H9 (cell line): ENCODE data around the gene OCSTAMP. TPM values are rescaled to one million over a fixed set of nuclear protein-coding genes. Genes with fewer than 3 reads are reported as not detected.

ENCODE experiments used
- DNase-seq: peaks from one replicate; pipeline ENCODE4 v3.0.0-alpha.2; 2017
- H2AFZ ChIP-seq: one replicate; pipeline ENCODE4 v1.6.1; 2013; ENCODE audit warnings: mild to moderate bottlenecking, low read length, control low read depth, moderate library complexity
- H2AK5ac ChIP-seq: 2 replicates; pipeline ENCODE4 v1.6.1; 2013; ENCODE audit warnings: low read length, control low read depth, mixed read lengths; ENCODE audit not compliant: insufficient read length
- H2BK120ac ChIP-seq: one replicate; pipeline ENCODE4 v1.6.1; 2013; ENCODE audit warnings: low read depth, mild to moderate bottlenecking, low read length, control low read depth, inconsistent platforms; ENCODE audit not compliant: poor library complexity, severe bottlenecking
- H2BK12ac ChIP-seq: 2 replicates; pipeline ENCODE4 v1.6.1; 2013; ENCODE audit warnings: low read length, control low read depth, mixed read lengths, low read depth; ENCODE audit not compliant: insufficient read length
- H2BK15ac ChIP-seq: 2 replicates; pipeline ENCODE4 v1.6.1; 2013; ENCODE audit warnings: low read depth, low read length, control low read depth
- H2BK20ac ChIP-seq: one replicate; pipeline ENCODE4 v1.6.1; 2013; ENCODE audit warnings: low read depth, mild to moderate bottlenecking, low read length, control low read depth, inconsistent platforms; ENCODE audit not compliant: poor library complexity, severe bottlenecking
- H2BK5ac ChIP-seq: 2 replicates; pipeline ENCODE4 v1.6.1; 2013; ENCODE audit warnings: low read length, control low read depth, mixed read lengths; ENCODE audit not compliant: insufficient read length
- H3K14ac ChIP-seq: 2 replicates; pipeline ENCODE4 v1.6.1; 2013; ENCODE audit warnings: low read length, control low read depth; ENCODE audit not compliant: insufficient read depth
- H3K18ac ChIP-seq: 2 replicates; pipeline ENCODE4 v1.6.1; 2013; ENCODE audit warnings: low read depth, mild to moderate bottlenecking, mixed read lengths, low read length, control low read depth; ENCODE audit not compliant: insufficient read length
- H3K23ac ChIP-seq: 2 replicates; pipeline ENCODE4 v1.6.1; 2013; ENCODE audit warnings: low read length, control low read depth, mixed read lengths, low read depth; ENCODE audit not compliant: insufficient read length
- H3K23me2 ChIP-seq: 2 replicates; pipeline ENCODE4 v1.6.1; 2013; ENCODE audit warnings: low read depth, mild to moderate bottlenecking, mixed read lengths, low read length, control low read depth; ENCODE audit not compliant: insufficient read length, poor library complexity, severe bottlenecking
- H3K27ac ChIP-seq: 2 replicates; pipeline ENCODE4 v1.5.1; 2013; ENCODE audit warnings: low read length, control low read depth, mixed read lengths, low read depth; ENCODE audit not compliant: insufficient read length
- H3K27me3 ChIP-seq: 2 replicates; pipeline ENCODE4 v1.6.1; 2013; ENCODE audit warnings: low read length, control low read depth, inconsistent platforms; ENCODE audit not compliant: insufficient read depth
- H3K4ac ChIP-seq: 2 replicates; pipeline ENCODE4 v1.6.1; 2013; ENCODE audit warnings: low read depth, mild to moderate bottlenecking, control low read depth, inconsistent platforms, low read length, moderate library complexity
- H3K4me1 ChIP-seq: 2 replicates; pipeline ENCODE4 v1.6.1; 2013; ENCODE audit warnings: low read length, control low read depth, inconsistent platforms; ENCODE audit not compliant: insufficient read depth
- H3K4me2 ChIP-seq: 2 replicates; pipeline ENCODE4 v1.6.1; 2013; ENCODE audit warnings: low read length, control low read depth, mixed read lengths; ENCODE audit not compliant: insufficient read length, insufficient read depth
- H3K56ac ChIP-seq: 2 replicates; pipeline ENCODE4 v1.6.1; 2013; ENCODE audit warnings: low read depth, mild to moderate bottlenecking, mixed read lengths, low read length, control low read depth; ENCODE audit not compliant: insufficient read length
- H3K79me1 ChIP-seq: 2 replicates; pipeline ENCODE4 v1.6.1; 2013; ENCODE audit warnings: low read depth, mild to moderate bottlenecking, moderate library complexity, low read length, control low read depth, inconsistent platforms; ENCODE audit not compliant: insufficient read depth, poor library complexity, severe bottlenecking
- H3K79me2 ChIP-seq: 2 replicates; pipeline ENCODE4 v1.6.1; 2013; ENCODE audit warnings: low read length, control low read depth, inconsistent platforms; ENCODE audit not compliant: insufficient read depth
- H3K9ac ChIP-seq: 2 replicates; pipeline ENCODE4 v1.6.1; 2013; ENCODE audit warnings: low read length, control low read depth, mixed read lengths; ENCODE audit not compliant: insufficient read length; ENCODE audit errors: extremely low read depth
- H3K9me3 ChIP-seq: one replicate; pipeline ENCODE4 v1.6.1; 2013; ENCODE audit warnings: low read depth, low read length, inconsistent platforms; ENCODE audit not compliant: control insufficient read depth
- H3T11ph ChIP-seq: one replicate; pipeline ENCODE4 v1.6.1; 2013; ENCODE audit warnings: mild to moderate bottlenecking, low read length, control low read depth, inconsistent platforms
- H4K20me1 ChIP-seq: one replicate; pipeline ENCODE4 v1.6.1; 2013; ENCODE audit not compliant: control insufficient read depth, insufficient read length, insufficient read depth
- H4K5ac ChIP-seq: 2 replicates; pipeline ENCODE4 v1.6.1; 2013; ENCODE audit warnings: low read depth, mild to moderate bottlenecking, mixed read lengths, low read length, control low read depth; ENCODE audit not compliant: insufficient read length
- H4K8ac ChIP-seq: replicated peaks from 2 replicates; pipeline ENCODE4 v1.6.1; 2013; ENCODE audit warnings: low read length, control low read depth, mixed read lengths, low read depth; ENCODE audit not compliant: insufficient read length
- H4K91ac ChIP-seq: 2 replicates; pipeline ENCODE4 v1.6.1; 2013; ENCODE audit warnings: low read depth, mild to moderate bottlenecking, moderate library complexity, mixed read lengths, low read length, control low read depth; ENCODE audit not compliant: insufficient read length
- H3K27ac Mint-ChIP-seq, 3 experiments: 2 replicates in 2 of 3; 3 replicates in 1 of 3; pipeline ENCODE4 v1.8.0; 2020 to 2021; ENCODE audit warnings: mixed read lengths in 3 of 3, mild to moderate bottlenecking in 1 of 3, moderate library complexity in 1 of 3
- H3K27me3 Mint-ChIP-seq: 2 replicates; pipeline ENCODE4 v1.8.0; 2021; ENCODE audit warnings: low read depth, mild to moderate bottlenecking, moderate library complexity, mixed read lengths
- H3K36me3 Mint-ChIP-seq, 3 experiments: 2 replicates in 2 of 3; 3 replicates in 1 of 3; pipeline ENCODE4 v1.8.0; 2020 to 2021; ENCODE audit warnings: low read depth in 3 of 3, mixed read lengths in 3 of 3; ENCODE audit not compliant: insufficient read depth in 1 of 3
- H3K4me1 Mint-ChIP-seq, 2 experiments: 2 replicates each; pipeline ENCODE4 v1.8.0; 2020; ENCODE audit warnings: mixed read lengths in 2 of 2
- H3K4me3 Mint-ChIP-seq, 2 experiments: 2 replicates in 1 of 2; 3 replicates in 1 of 2; pipeline ENCODE4 v1.8.0; 2020 to 2021; ENCODE audit warnings: mild to moderate bottlenecking in 2 of 2, mixed read lengths in 2 of 2, moderate library complexity in 1 of 2
- H3K9me3 Mint-ChIP-seq, 2 experiments: 2 replicates in 1 of 2; 3 replicates in 1 of 2; pipeline ENCODE4 v1.8.0; 2020; ENCODE audit warnings: mild to moderate bottlenecking in 2 of 2, mixed read lengths in 2 of 2, moderate library complexity in 1 of 2
- CTCF ChIP-seq: fragments of 200-600 bp; sonication (generic); conservative IDR thresholded peaks from 3 replicates; pipeline ENCODE4 v1.8.0; 2021; ENCODE audit warnings: antibody characterized with exemption, mild to moderate bottlenecking
- WGBS: extraction: QIAGEN DNeasy Blood & Tissue Kit; methylation state at CpG from one replicate; pipeline ENCODE4 v1.1.7; 2013; ENCODE audit warnings: missing lambda C conversion rate, low lambda C conversion rate, mixed read lengths; ENCODE audit not compliant: insufficient read length; ENCODE audit errors: extremely low coverage; 5-methylcytosine and 5-hydroxymethylcytosine counted together
- total RNA-seq: library from RNA; stranded (reverse); gene quantifications from 2 replicates; pipeline ENCODE4 v1.2.1, GENCODE V29; 2021

OCSTAMP gene
- total RNA-seq, 1 experiment from 2014 or later, result not detected

- no peak for DNase-seq
- Mint-ChIP-seq H3K27me3 (no peaks in the 10 kb centered on the region), H3K4me3 (no peak overlapping the region), H3K4me1 (peaks cover 17% of the 10 kb centered on the region in 2 experiments; a peak in 3 of 4 replicates), H3K9me3 (no peaks in the 10 kb centered on the region; a peak in 1 of 5 replicates), H3K36me3 (peaks cover 6 to 10% (median 9%) of the 10 kb centered on the region in 3 experiments; a peak in 6 of 7 replicates), H3K27ac (no peak overlapping the region)
- no peak overlapping the region for H3K14ac ChIP-seq
- no peak overlapping the region for H2AFZ ChIP-seq
- no peak overlapping the region for H3K27ac ChIP-seq
- no peak overlapping the region for H3T11ph ChIP-seq
- H2BK5ac ChIP-seq, result no peak overlapping the region
- no peak overlapping the region for H3K9ac ChIP-seq
- no peak overlapping the region for H2BK15ac ChIP-seq
- no peak overlapping the region for H3K4ac ChIP-seq
- no peak overlapping the region for H2AK5ac ChIP-seq
- no peak overlapping the region for H4K5ac ChIP-seq
- H2BK20ac ChIP-seq, result no peak overlapping the region
- H3K79me2 ChIP-seq, result no peaks in the 10 kb centered on the region
- no peak overlapping the region for H2BK120ac ChIP-seq
- no peak overlapping the region for H4K8ac ChIP-seq
- H3K23ac ChIP-seq, result no peak overlapping the region
- no peaks in the 10 kb centered on the region for H4K20me1 ChIP-seq
- no peak overlapping the region for H3K18ac ChIP-seq
- H3K23me2 ChIP-seq, result no peaks in the 10 kb centered on the region
- no peak overlapping the region for H3K56ac ChIP-seq
- H3K27me3 ChIP-seq, result no peaks in the 10 kb centered on the region
- H2BK12ac ChIP-seq, result no peak overlapping the region
- no peak for TF ChIP-seq CTCF
- no peaks in the 10 kb centered on the region for H3K4me1 ChIP-seq
- no peak overlapping the region for H4K91ac ChIP-seq
- no CpG with 5 or more reads among the region's 5 CpGs for WGBS
- no peaks in the 10 kb centered on the region for H3K9me3 ChIP-seq
- H3K79me1 ChIP-seq, result no peaks in the 10 kb centered on the region
- no peak overlapping the region for H3K4me2 ChIP-seq
Observed at GRCh38 chr20:46569961-46570360, 19.5 kb upstream of the OCSTAMP start.
